Activated T-helper 2 cell treated with anti-CD3 and anti-CD28 coated beads, Interferon-gamma antibody, Interleukin-2, Interleukin-4, amounts not matched to agents 10 μg/mL and 5 μg/mL and 100 μg/mL, durations not matched to agents 14 hours and 24 hours and 36 hours (primary cell): Measurements from ENCODE around the gene PHPT1. TPM values are rescaled to one million over a fixed set of nuclear protein-coding genes. Genes with fewer than 3 reads are reported as not detected.
"Not testable (repeated sequence)": the region's sequence is repeated elsewhere in the genome, so short reads cannot be mapped to it uniquely, and the experiment has no call there.

Experiments
- DNase-seq: peaks from one replicate; pipeline ENCODE4 v3.0.0; 2021; ENCODE audit warnings: low spot score
- H3K27ac Mint-ChIP-seq: one replicate; pipeline ENCODE4 v1.8.0; 2021; ENCODE audit warnings: mixed read lengths
- H3K27me3 Mint-ChIP-seq: one replicate; pipeline ENCODE4 v1.8.0; 2021; ENCODE audit warnings: low read depth, mixed read lengths
- H3K36me3 Mint-ChIP-seq: one replicate; pipeline ENCODE4 v1.8.0; 2021; ENCODE audit warnings: low read depth, mixed read lengths
- H3K4me1 Mint-ChIP-seq: one replicate; pipeline ENCODE4 v1.8.0; 2021; ENCODE audit warnings: low read depth, mixed read lengths
- H3K4me3 Mint-ChIP-seq: one replicate; pipeline ENCODE4 v1.8.0; 2021; ENCODE audit warnings: low read depth, mild to moderate bottlenecking, moderate library complexity, mixed read lengths
- H3K9me3 Mint-ChIP-seq: one replicate; pipeline ENCODE4 v1.8.0; 2021; ENCODE audit warnings: mixed read lengths
- intact Hi-C: fragments of 100-400 bp; cut with micrococcal nuclease; formaldehyde crosslinking; loops from one replicate; pipeline ENCODE4 v1.15.1; 2023
- total RNA-seq: library from RNA; stranded (reverse); gene quantifications from 2 replicates; pipeline ENCODE4 v1.2.3, GENCODE V29; 2022

Gene PHPT1
- total RNA-seq, 1 donor from 2014 or later, result 127 TPM

- DNase-seq, result no peak
- intact Hi-C loops, result no loop called here
These were observed 22.3 kb upstream of the PHPT1 start for GRCh38 chr9:136826703-136827582.

DNA sequence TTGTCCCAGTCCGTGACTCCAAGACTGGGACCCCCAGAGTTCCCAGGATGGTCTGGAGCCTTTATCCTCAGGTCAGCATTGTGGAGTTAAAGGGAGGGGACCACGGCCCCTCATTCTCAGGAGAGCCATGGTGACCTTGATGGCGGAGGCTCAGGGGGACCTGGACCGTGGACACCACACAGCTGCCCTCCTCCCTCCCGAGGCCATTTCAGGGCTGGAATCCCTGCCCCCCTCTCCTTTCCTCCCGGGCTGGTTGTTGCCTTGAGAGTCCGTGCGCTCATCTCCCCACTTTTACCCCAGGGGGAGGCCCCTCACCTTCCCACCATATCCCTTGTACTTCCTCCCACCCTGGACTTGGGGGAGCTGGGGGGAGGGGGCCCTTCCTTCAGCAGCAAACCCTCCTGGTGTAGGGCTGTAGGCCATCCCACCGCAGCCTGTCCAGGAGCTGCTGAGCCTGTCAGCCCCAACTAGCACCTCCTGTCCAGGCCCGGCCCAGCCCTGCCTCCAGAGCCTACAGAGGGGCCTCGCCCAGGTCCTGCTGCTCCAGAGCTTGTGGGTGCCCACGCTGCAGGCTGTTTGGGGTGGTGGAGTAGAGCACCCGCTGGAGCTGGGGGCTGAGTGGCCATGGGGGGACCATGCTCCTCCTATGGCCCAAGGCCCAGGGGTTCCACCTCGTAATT, 21.3 kb upstream of the PHPT1 start:
- Mint-ChIP-seq H3K4me3 (no peak overlapping the region), H3K36me3 (peaks cover 33% of the 10 kb centered on the region), H3K4me1 (no peaks in the 10 kb centered on the region), H3K9me3 (no peaks in the 10 kb centered on the region), H3K27me3 (no peaks in the 10 kb centered on the region), H3K27ac (no peak overlapping the region)
- intact Hi-C loops, result no loop called here
- no peak for DNase-seq

More at GRCh38 chr9:136826703-136827582, 22.3 kb upstream of the PHPT1 start:
- Mint-ChIP-seq H3K27ac (no peak overlapping the region), H3K4me3 (no peak overlapping the region), H3K36me3 (peaks cover 28% of the 10 kb centered on the region), H3K4me1 (no peaks in the 10 kb centered on the region), H3K9me3 (no peaks in the 10 kb centered on the region), H3K27me3 (no peaks in the 10 kb centered on the region)

- DNase-seq, result no peak
- intact Hi-C loops, result no loop called here
- Mint-ChIP-seq H3K4me1 (no peaks in the 10 kb centered on the region), H3K27me3 (no peaks in the 10 kb centered on the region), H3K4me3 (no peak overlapping the region), H3K9me3 (no peaks in the 10 kb centered on the region), H3K27ac (no peak overlapping the region), H3K36me3 (peaks cover 33% of the 10 kb centered on the region)
These were observed 20.6 kb upstream of the PHPT1 start for GRCh38 chr9:136828474-136829140.

- Mint-ChIP-seq H3K4me3 (no peak overlapping the region), H3K9me3 (no peaks in the 10 kb centered on the region), H3K27ac (no peak overlapping the region), H3K36me3 (peaks cover 30% of the 10 kb centered on the region), H3K4me1 (no peaks in the 10 kb centered on the region), H3K27me3 (no peaks in the 10 kb centered on the region)
- intact Hi-C loops, result no loop called here
- DNase-seq, result no peak
These were observed 19.8 kb upstream of the PHPT1 start for GRCh38 chr9:136829412-136829811.

DNA sequence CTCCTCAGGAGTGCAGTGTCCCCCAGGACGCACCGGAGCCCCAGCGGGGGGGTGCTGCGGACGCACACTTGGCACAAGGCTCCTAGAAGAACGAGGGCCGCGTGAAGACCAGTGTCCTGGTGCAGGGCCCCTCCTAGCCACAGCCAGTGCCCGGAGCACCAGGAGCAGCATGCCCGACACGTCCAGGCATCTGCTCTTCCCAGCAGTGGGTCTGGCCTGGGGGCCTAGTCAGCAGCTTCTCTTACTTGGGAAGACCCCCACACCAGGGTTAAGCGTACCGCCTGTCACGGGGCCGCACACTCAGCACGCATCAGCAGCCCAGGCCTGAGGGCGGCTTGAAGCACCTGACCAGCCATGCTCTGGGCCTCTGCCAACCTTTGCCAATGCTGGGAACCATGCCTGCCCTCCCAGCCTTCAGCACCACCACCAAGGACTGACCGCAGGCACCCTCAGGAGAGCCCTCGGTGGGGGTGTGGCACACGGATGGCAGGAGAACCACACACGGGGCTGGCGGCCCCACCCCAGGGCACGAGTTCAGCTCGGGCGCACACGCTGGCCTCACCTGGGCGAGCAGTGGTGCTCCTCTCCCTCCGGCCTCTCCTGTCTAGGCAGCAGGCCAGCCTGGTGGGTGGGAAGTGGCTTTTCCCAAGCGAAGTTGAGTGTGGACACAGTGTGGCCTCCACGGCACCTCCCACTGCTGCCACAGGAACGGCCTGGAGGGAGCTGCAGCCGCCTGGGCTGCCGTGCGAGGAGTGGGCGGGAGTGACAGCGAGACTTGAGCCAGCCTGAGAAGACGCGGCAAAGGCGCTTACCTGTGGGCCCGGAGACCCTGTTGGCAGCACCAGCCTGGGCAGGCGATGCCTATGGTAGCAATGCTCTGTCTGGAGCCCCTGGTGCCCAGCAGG, 19.0 kb upstream of the PHPT1 start:
- DNase-seq, result no peak
- H3K4me3 Mint-ChIP-seq, result no peak overlapping the region
- no peaks in the 10 kb centered on the region for H3K9me3 Mint-ChIP-seq
- intact Hi-C loops, result no loop called here
- no peaks in the 10 kb centered on the region for H3K27me3 Mint-ChIP-seq
- H3K4me1 Mint-ChIP-seq, result no peaks in the 10 kb centered on the region
- H3K27ac Mint-ChIP-seq, result no peak overlapping the region
- H3K36me3 Mint-ChIP-seq, result peaks cover 26% of the 10 kb centered on the region

DNA sequence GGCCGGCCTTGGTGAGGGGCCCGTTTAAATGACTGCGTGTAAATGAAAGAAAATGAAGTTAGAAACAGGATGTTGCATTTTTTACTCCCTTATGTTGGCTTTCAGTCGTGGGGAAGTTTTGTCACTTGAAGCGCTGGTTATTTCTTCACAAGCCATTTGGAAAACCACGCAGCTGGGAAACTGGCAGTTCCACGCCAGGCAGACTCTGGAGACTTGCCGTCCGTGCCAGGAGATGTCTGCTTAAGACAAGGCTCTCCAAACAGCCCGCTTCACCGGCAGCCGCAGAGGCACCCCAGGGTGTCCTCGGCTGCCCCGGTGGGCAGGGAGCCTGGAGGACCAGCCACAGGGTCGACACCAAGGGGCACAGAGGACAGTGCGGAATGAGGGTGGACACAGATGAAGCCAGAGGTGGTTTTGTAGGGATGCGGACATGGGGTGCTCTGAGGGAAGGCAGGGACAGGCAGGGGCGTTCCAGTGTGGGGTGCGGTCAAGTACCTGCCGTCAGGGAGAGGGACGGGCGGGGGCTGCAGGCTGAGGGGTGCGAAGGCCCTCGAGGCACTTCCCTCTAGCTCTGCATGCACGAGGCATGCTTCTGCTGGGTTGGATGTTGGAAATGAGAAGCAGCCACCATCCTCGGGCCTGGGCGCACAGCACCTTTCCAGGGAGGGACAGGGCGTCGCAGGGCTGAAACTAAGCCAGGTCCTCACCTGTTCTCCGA, 18.0 kb upstream of the PHPT1 start:
- H3K4me1 Mint-ChIP-seq, result no peaks in the 10 kb centered on the region
- DNase-seq, result no peak
- no peaks in the 10 kb centered on the region for H3K27me3 Mint-ChIP-seq
- H3K36me3 Mint-ChIP-seq, result peaks cover 20% of the 10 kb centered on the region
- no peaks in the 10 kb centered on the region for H3K9me3 Mint-ChIP-seq
- intact Hi-C loops, result no loop called here
- no peak overlapping the region for H3K27ac Mint-ChIP-seq
- H3K4me3 Mint-ChIP-seq, result no peak overlapping the region

GRCh38 chr9:136831720-136832104, 17.5 kb upstream of the PHPT1 start:
- Mint-ChIP-seq H3K4me1 (no peaks in the 10 kb centered on the region), H3K27me3 (no peaks in the 10 kb centered on the region), H3K4me3 (no peak overlapping the region), H3K9me3 (no peaks in the 10 kb centered on the region), H3K36me3 (peaks cover 19% of the 10 kb centered on the region), H3K27ac (no peak overlapping the region)
- intact Hi-C loops, result no loop called here
- no peak for DNase-seq

- DNase-seq, result no peak
- intact Hi-C loops, result no loop called here
- H3K27me3 Mint-ChIP-seq, result no peaks in the 10 kb centered on the region
- H3K4me1 Mint-ChIP-seq, result no peaks in the 10 kb centered on the region
- H3K4me3 Mint-ChIP-seq, result no peak overlapping the region
- H3K27ac Mint-ChIP-seq, result no peak overlapping the region
- peaks cover 19% of the 10 kb centered on the region for H3K36me3 Mint-ChIP-seq
- H3K9me3 Mint-ChIP-seq, result no peaks in the 10 kb centered on the region
These were observed 16.6 kb upstream of the PHPT1 start for GRCh38 chr9:136832581-136832980.

DNA sequence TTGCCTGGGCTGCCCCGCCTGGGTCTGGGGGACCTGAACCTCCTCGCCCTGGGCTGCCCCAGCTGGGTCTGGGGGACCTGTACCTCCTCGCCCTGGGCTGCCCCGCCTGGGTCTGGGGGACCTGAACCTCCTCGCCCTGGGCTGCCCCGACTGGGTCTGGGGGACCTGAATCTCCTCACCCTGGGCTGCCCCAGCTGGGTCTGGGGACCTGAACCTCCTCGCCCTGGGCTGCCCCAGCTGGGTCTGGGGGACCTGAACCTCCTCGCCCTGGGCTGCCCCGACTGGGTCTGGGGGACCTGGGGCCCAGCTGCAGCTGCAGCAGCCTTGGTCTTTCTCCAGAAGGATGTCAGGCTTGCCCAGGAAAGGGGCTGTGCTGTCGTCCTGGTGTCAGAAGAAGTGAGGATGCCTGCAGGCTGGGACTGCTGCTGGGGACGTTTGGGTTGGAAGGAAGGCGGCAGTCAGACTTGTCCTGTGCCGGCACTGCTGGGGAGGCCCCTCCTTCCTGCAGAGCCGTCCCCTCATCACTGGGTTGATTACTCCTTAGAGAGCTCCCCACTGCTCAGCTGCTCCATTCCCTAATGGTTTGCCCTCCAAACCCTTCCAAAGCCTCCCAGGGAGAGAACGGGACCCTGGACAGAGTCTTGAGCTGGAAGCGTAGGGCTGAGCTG, 15.7 kb upstream of the PHPT1 start:
- H3K27me3 Mint-ChIP-seq, H3K4me3 Mint-ChIP-seq, H3K27ac Mint-ChIP-seq, intact Hi-C loops, DNase-seq, H3K4me1 Mint-ChIP-seq, H3K9me3 Mint-ChIP-seq: not testable (repeated sequence)
- peaks cover 22% of the 10 kb centered on the region for H3K36me3 Mint-ChIP-seq

GRCh38 chr9:136835162-136835931, 13.9 kb upstream of the PHPT1 start:
- Mint-ChIP-seq H3K4me3 (no peak overlapping the region), H3K27ac (no peak overlapping the region), H3K9me3 (no peaks in the 10 kb centered on the region), H3K36me3 (peaks cover 23% of the 10 kb centered on the region), H3K27me3 (no peaks in the 10 kb centered on the region), H3K4me1 (no peaks in the 10 kb centered on the region)
- no peak for DNase-seq
- intact Hi-C loops, result no loop called here
